Dedifferentiated amniotic fluid mesenchymal stem cell (primary cell): ENCODE measurements around the gene MCL1.
A peak's percentile ranks its signal among the peaks of the same experiment; 100 is the strongest.

ENCODE experiments used
- DNase-seq: peaks from one replicate; pipeline ENCODE4 v3.0.0-alpha.2; 2016; ENCODE audit errors: extremely low spot score

Gene MCL1

GRCh38 chr1:150537732-150538684 lies 41.4 kb downstream of the MCL1 start:
- peak; percentile 67 for DNase-seq

DNA sequence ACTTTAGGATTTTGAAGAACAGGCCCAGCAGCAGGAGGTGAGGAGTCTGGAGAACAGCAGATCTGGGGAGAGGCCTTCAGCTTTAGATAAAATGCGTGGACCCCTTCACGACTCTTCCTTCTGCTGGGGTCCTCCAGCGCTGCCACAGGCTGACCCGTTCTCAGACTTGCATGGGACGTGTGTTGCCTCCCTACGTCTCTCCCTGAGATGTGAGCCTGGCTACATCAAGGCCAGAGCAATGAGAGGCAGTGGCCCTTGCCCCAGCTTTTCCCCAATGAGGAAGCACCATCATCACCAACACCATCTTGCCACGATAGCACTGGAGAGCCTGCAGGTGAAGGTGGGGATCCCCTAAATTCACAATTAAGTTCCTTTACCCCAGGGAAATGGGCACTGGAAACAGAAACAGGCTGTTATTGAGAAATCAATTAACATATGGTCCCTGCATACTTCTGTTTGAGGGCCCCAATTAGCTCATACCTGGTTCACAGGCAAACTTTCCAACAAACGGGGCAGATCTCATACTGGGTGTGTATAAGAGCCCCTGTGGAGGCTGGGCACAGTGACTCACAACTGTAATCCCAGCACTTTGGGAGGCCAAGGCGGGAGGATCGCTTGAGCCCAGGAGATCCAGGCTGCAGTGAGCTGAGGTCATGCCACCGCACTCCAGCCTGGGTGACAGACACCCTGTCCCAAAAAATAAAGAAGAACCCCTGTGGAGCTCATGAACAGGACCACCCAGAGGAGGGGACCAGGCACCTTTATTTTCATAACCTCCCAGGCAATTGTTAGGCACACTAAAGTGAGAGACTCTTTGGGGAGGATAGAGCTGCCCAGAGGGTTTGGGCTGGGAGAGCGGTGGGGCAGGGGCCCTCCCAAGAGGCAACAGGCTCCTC lies 42.3 kb downstream of the MCL1 start:
- DNase-seq = no peak

- DNase-seq = no peak
Measured at GRCh38 chr1:150535511-150536287, 43.7 kb downstream of the MCL1 start.

DNA sequence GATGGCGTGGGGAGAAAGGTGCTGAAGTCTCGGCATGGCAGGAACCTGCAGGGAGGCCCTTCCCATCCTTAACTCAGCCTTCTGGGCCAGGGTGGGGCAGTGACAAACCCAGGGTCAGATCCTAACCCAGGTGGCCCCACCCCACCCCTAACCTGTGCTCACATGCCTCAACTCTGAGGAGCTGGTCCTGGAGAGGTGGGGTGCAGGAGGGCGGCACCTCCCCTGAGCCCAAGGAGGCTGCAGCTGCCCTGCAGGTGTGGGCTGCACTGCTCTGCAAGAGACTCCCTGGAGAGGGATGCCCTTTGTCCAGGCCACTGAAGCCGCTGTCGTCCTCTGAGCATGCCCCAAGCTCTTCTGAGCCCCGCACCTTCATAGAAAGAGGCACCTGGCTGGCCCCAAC lies 45.4 kb downstream of the MCL1 start:
- no peak for DNase-seq

DNA sequence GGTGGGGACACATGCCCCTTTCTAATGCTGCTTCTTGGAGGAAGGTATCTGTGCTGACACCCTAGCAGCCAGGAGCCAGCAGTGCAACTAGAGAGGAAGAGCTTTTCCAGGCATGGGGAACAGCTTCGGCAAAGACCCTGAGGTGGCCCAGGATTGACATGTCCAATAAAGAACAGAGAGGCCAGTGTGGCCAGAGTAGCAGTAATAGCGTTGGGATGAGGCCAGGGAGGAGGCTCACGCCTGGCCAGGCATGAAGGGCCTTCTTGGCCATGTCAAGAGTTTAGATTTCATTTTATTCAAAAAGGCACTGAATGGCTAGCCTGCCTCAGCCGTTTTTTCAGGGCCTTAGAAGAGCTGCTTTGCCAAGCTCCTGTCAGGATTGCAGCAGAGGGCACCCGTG lies 46.5 kb downstream of the MCL1 start:
- DNase-seq = no peak

DNA sequence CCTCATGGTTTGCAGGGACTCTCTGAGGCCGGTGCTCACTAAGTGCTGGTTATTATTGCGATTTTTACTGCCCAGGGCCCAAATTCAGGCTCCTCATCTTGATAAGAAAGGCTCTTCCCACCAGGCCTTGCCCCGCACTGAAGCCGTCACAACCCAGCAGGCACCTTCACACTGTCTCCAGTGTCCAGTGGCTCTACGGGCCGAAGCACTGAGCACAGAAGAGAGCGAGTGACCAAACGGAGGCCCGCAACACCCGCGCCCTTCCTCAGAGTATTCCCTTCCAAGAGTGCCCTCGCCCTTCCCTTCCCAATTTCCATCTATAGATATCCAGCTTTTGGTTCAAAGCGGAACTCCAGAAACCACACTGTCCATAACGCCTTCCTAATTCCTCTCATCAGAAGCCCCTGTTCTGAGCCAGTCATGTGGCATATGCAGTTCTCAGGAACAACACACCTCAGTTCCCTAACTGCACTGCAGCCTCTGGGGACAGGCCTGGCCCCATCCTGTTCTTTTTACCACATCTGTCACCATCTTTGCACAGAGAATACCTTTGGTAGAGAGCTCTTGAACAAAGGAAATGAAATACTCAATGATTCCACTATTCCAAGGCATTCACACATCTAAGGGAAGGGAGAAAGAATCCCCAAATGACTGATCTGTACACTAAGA lies 48.8 kb downstream of the MCL1 start:
- no peak for DNase-seq

GRCh38 chr1:150529017-150529416 lies 50.4 kb downstream of the MCL1 start:
- no peak for DNase-seq

DNA sequence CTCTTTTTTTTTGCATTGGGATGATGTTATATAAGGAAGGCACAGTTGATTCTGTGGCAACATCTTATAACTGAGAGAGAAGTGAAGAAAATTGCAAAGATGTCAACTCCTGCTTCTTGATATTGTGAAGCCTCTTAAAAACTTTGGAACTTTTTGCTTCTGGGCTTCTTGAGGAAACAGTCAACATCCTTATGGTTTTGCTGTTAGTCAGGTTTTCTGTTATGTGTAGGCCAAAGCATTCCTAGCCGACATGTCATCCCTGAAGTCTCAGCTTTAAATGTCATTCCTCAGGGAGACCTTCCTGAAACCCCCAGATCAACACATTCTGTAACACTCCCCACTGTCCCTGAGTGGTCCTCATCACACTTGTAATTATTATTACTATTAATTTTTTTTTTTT lies 51.2 kb downstream of the MCL1 start:
- no peak for DNase-seq

DNA sequence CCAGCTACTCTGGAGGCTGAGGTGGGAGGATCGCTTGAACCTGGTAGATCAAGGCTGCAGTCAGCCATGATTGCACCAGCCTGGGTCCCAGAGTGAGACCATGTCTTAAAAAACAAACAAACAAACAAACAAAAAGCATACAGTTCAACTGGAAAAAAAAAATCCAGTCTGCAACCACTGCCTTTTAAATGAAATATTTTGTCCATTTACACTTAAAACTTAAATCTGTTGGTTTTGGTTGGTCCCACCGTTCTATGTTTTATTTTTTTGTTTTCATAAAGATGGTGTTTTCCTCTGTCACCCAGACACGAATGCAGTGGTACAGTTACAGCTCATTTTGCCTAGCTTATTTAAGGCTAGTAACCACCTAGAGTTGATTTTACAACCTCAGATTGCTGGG lies 54.1 kb downstream of the MCL1 start:
- DNase-seq = no peak
